Right lobe of liver (tissue), 4 donors: ENCODE data around the gene DCST2.

Experiments used
- POLR2A ChIP-seq: fragments of 450-650 bp; IDR thresholded peaks from one replicate; pipeline ENCODE4 v1.6.1; 2017; ENCODE audit warnings: antibody characterized with exemption, mild to moderate bottlenecking
- TF ChIP-seq, protein P1 (sequence below), 4 donors: fragments of 200-600 bp in 3 of 4; fragments of 450-650 bp in 1 of 4; IDR thresholded peaks; one replicate each; pipeline versions ENCODE4 v1.5.1 to v1.8.0; 2016 to 2022; ENCODE audit warnings: antibody characterized with exemption in 4 of 4, mild to moderate bottlenecking in 2 of 4
- donor health status: DM: no; HTN: no; CAD: no.
- donor health status: DM: no; HTN: no; CAD: no.
- donor health status: DM: no; HTN: yes; CAD: no.

GRCh38 chr1:155012776-155013602, 20.6 kb downstream of the DCST2 start:
- TF ChIP-seq, protein P1, sequence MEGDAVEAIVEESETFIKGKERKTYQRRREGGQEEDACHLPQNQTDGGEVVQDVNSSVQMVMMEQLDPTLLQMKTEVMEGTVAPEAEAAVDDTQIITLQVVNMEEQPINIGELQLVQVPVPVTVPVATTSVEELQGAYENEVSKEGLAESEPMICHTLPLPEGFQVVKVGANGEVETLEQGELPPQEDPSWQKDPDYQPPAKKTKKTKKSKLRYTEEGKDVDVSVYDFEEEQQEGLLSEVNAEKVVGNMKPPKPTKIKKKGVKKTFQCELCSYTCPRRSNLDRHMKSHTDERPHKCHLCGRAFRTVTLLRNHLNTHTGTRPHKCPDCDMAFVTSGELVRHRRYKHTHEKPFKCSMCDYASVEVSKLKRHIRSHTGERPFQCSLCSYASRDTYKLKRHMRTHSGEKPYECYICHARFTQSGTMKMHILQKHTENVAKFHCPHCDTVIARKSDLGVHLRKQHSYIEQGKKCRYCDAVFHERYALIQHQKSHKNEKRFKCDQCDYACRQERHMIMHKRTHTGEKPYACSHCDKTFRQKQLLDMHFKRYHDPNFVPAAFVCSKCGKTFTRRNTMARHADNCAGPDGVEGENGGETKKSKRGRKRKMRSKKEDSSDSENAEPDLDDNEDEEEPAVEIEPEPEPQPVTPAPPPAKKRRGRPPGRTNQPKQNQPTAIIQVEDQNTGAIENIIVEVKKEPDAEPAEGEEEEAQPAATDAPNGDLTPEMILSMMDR (IDR thresholded peaks at IDR 0.05): no peak
- no peak for TF ChIP-seq POLR2A
